Spleen (tissue), 7 donors: ENCODE data around the gene CHST15.

Experiments
- POLR2A ChIP-seq, 3 donors: fragments of 450-650 bp; IDR thresholded peaks; one replicate each; pipeline ENCODE4 v1.5.1; 2017; ENCODE audit warnings: antibody characterized with exemption in 3 of 3, mild to moderate bottlenecking in 1 of 3
- POLR2AphosphoS5 ChIP-seq, 3 donors: sonication (generic); formaldehyde crosslinking; IDR thresholded peaks; one replicate each; pipeline ENCODE4 v1.5.1; 2017; ENCODE audit warnings: antibody characterized with exemption in 3 of 3
- TF ChIP-seq, protein P1 (sequence below), 11 experiments: fragments of 200-600 bp in 7 of 11; fragments of 450-650 bp in 4 of 11; sonication (generic) in 4 of 11; IDR thresholded peaks in 8 of 11; conservative IDR thresholded peaks in 3 of 11; 1 replicate in 7 of 11; 2 replicates in 4 of 11; pipeline versions ENCODE4 v1.4.0 to v1.8.0; 2016 to 2021; ENCODE audit warnings: antibody characterized with exemption in 11 of 11, inconsistent platforms in 4 of 11, mild to moderate bottlenecking in 1 of 11
- donor health status: DM: no; HTN: no; CAD: no; lungs with moderate emphysema.
- donor health status: DM: no; HTN: no; CAD: no.
- donor health status: DM: no; HTN: no; CAD: no.

DNA sequence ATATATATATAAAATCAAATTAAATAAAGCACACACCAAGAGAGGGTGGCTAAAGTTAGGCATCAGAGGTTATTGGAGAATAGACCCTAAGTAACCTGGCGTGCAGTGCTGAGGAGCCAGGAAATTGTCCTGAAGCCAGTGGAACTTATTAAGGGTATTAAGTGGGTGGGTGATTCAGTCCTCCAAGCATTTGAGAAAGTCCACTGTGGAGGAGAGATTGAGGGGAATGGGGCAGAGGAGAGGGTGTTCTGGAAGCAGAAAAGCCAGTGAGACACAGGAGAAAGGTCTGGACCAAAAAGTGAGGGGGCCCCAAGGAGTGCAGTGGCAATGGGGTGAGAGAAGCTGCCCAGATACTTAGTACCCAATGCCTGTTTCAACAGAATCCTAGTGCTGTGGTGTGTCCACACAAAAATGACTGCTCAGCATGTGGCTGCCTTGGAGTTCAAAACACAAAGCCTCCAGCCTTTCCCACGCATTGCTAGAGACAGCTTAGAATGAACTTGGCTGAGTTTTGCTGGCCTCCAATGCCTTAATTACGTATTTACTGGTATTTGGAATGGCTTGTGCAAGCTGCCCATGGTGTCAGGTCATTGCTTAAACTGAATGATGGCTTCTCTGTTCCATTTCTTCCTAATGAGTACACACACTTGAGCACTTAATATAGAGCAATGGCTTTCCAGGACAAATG, 44.9 kb upstream of the CHST15 start:
- TF ChIP-seq, protein P1, sequence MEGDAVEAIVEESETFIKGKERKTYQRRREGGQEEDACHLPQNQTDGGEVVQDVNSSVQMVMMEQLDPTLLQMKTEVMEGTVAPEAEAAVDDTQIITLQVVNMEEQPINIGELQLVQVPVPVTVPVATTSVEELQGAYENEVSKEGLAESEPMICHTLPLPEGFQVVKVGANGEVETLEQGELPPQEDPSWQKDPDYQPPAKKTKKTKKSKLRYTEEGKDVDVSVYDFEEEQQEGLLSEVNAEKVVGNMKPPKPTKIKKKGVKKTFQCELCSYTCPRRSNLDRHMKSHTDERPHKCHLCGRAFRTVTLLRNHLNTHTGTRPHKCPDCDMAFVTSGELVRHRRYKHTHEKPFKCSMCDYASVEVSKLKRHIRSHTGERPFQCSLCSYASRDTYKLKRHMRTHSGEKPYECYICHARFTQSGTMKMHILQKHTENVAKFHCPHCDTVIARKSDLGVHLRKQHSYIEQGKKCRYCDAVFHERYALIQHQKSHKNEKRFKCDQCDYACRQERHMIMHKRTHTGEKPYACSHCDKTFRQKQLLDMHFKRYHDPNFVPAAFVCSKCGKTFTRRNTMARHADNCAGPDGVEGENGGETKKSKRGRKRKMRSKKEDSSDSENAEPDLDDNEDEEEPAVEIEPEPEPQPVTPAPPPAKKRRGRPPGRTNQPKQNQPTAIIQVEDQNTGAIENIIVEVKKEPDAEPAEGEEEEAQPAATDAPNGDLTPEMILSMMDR (IDR thresholded peaks at IDR 0.05 in 8 of 11, conservative IDR thresholded peaks at IDR 0.05 in 3 of 11): no peak
- TF ChIP-seq POLR2AphosphoS5 (IDR thresholded peaks at IDR 0.05) (peak in 1 of 3 donors; percentile 79), POLR2A (IDR thresholded peaks at IDR 0.05) (no peak)
